Measurements from ENCODE around the gene CCNY.
A peak's percentile ranks its signal among the peaks of the same experiment; 100 is the strongest.

The CCNY gene

DNA sequence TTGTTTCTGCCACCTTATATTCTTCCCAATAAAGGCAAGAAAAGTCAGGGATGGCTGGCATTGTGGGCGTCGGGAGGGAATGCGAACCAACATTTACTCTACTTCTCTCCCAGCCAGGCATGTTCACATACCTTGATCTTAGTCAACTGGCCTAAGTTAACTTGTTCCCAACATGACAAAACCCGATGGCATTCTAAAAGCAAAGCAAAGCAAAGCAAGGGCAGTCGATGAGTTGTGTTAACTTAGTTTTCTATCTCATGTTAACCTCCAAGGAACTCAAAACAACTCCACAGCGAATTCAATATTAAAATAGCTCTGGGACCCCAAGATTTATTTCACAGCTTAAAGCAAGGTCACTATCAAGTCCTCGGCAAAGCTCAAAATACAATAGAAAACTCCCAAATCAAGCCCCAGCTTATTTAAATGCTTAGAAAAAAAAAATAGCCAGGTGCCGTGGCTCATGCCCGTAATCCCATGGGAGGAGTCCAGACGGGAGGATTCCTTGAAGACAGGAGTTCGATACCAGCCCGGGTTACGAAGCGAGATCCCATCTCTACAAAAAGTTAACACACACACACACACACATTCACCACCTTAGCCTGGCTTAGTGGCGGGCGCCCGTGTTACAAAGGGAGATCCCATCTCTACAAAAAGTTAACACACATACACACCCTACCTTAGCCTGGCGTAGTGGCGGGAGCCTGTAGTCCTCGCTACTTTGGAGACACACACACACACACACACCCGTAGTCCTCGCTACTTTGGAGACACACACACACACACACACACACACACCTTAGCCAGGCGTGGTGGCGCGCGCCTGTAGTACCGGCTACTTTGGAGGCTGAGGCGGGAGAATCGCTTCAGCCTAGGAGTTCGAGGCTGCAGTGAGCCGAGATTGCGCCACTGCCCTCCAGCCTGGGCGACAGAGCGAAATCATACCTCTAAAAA lies 901 bp upstream of the CCNY start:
- FAIRE-seq (peak; percentile 75), DNase-seq (ENCODE audit: insufficient read length) (no peak)
- TF ChIP-seq TAF1 (IDR thresholded peaks at IDR 0.05; ENCODE audit: borderline replicate concordance, low read depth, low read length), result no peak
- TF ChIP-seq POLR2AphosphoS5 (IDR thresholded peaks at IDR 0.05; ENCODE audit: low read depth, low read length), result no peak
- no peak for TF ChIP-seq POLR2A (IDR thresholded peaks at IDR 0.05; ENCODE audit: low read depth, low read length)

GRCh38 chr10:35336921-35337823 lies 863 bp downstream of the CCNY start:
- DNase-seq (ENCODE audit: insufficient read length) (no peak), FAIRE-seq (no peak)

DNA sequence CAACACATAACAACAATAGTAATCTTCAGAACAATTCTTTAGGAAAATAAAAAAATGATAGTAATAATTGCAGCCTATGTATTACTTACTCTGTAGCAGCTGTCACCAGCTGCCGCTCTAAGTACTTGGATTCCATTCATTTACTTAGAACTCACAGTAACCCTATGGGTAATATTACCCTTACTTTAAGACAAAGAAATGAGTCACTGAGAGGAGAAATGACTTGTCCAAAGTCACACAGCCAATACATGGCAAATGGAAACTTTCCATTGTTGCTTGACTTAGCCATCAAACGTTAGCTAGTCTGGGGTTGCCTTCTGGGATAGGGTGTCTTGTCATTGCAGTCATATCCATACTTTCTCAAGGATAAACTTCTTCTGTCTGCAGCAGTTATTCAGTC lies 3.6 kb downstream of the CCNY start:
- TF ChIP-seq POLR2A (IDR thresholded peaks at IDR 0.05; ENCODE audit: low read depth, low read length) (no peak), POLR2AphosphoS5 (IDR thresholded peaks at IDR 0.05; ENCODE audit: low read depth, low read length) (no peak), TAF1 (IDR thresholded peaks at IDR 0.05; ENCODE audit: borderline replicate concordance, low read depth, low read length) (no peak)
- DNase-seq (ENCODE audit: insufficient read length), result no peak
- peak; percentile 38 for FAIRE-seq

More at GRCh38 chr10:35336921-35337823, 863 bp downstream of the CCNY start:
- no peak for TF ChIP-seq POLR2AphosphoS5 (IDR thresholded peaks at IDR 0.05; ENCODE audit: low read depth, low read length)
- TF ChIP-seq POLR2A (IDR thresholded peaks at IDR 0.05; ENCODE audit: low read depth, low read length), result no peak
- no peak for TF ChIP-seq TAF1 (IDR thresholded peaks at IDR 0.05; ENCODE audit: borderline replicate concordance, low read depth, low read length)

DNA sequence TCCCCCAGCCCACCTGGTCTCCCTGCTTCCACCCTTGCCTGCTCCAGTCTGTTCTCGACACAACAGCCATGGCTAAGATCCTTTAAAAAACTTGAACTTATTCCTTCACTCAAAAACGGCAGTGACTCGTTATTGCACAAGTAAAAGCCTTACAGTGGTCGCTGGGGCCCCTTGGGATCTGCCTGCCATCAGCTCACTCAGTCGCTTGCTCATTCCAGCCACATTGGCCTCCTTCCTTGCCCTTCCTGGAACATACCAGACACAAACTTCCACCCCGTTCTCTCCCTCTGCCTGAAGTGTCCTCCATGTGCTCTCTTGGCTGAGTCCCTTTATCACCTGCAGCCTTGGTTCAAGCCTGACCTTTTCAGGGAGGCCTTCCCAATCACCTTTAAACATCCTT lies 4.7 kb downstream of the CCNY start:
- FAIRE-seq, result peak; percentile 76
- no peak for DNase-seq (ENCODE audit: insufficient read length)
- TF ChIP-seq POLR2A (IDR thresholded peaks at IDR 0.05; ENCODE audit: low read depth, low read length), result no peak
- no peak for TF ChIP-seq POLR2AphosphoS5 (IDR thresholded peaks at IDR 0.05; ENCODE audit: low read depth, low read length)
- TF ChIP-seq TAF1 (IDR thresholded peaks at IDR 0.05; ENCODE audit: borderline replicate concordance, low read depth, low read length), result no peak

DNA sequence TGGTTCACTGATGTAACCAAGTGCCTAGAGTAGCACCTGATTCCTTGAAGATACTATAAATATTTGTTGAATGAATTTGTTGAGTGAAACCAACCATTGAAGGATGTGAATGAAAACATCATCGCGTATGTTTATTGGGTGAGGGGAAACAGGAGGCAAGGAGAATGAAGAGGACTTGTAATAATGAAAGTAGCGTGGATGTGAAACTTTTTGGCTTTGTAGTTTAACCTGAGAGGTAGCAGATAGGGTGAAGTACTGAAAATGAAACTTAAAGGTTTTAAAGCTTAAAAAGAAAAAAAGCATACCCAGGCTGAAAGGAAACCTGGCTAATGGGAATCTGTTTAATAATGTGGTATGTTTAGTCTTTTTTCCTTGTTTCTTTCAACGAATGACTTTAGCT lies 5.2 kb downstream of the CCNY start:
- no peak for TF ChIP-seq POLR2AphosphoS5 (IDR thresholded peaks at IDR 0.05; ENCODE audit: low read depth, low read length)
- TF ChIP-seq POLR2A (IDR thresholded peaks at IDR 0.05; ENCODE audit: low read depth, low read length), result no peak
- no peak for TF ChIP-seq TAF1 (IDR thresholded peaks at IDR 0.05; ENCODE audit: borderline replicate concordance, low read depth, low read length)
- peak; percentile 84 for FAIRE-seq

DNA sequence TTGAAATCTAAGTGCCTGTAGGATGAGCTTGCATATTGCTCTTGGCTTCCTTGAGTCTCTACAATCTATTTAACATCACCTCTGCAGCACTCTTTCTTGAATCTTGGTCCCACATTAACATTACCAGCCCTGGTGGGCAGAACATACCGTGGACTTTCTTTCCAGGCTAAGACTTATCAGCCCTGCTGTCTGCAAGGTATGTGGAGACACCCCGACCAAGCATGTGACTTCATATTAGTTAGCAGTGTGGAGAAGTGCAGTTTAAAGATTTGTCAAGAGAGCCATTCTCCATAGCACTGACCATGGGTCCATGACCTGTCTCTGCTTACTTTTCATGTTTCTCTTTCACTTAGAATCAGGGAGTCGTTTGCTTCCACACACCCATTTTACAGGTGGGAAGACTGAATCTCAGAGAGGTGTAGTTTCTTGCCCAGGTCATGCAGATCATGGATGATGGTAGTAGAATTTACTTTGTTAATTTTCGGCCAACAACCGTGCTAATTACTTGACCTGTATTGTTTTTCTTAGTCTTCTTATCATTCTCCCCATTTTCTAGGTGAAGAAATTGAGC lies 6.0 kb downstream of the CCNY start:
- DNase-seq (ENCODE audit: insufficient read length) (no peak), FAIRE-seq (peak; percentile 76)
- TF ChIP-seq TAF1 (IDR thresholded peaks at IDR 0.05; ENCODE audit: borderline replicate concordance, low read depth, low read length) (no peak), POLR2A (IDR thresholded peaks at IDR 0.05; ENCODE audit: low read depth, low read length) (no peak), POLR2AphosphoS5 (IDR thresholded peaks at IDR 0.05; ENCODE audit: low read depth, low read length) (no peak)

More for the DNA sequence above, 5.2 kb downstream of the CCNY start:
- DNase-seq (ENCODE audit: insufficient read length), result peak; percentile 26

DNA sequence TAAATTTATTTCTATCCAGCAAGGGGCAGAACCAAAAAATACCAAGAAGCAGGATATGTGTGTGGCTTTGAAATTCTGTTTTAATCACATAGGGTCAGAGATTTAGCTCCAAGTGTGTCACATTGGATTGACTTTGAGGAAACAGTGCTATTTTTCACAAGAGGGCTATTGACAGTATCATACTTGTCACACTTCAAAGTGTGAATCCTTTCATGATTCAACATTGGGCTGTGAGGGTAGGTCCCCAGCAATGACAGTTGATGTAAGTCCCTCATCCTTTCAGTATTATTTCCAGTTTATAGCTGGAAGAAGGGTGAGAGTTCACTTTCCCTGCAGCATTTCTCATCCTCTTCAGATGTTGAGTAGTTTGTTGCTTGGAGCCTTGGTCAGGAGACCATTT lies 7.4 kb downstream of the CCNY start:
- DNase-seq (ENCODE audit: insufficient read length) (no peak), FAIRE-seq (no peak)
- TF ChIP-seq POLR2AphosphoS5 (IDR thresholded peaks at IDR 0.05; ENCODE audit: low read depth, low read length) (no peak), POLR2A (IDR thresholded peaks at IDR 0.05; ENCODE audit: low read depth, low read length) (no peak), TAF1 (IDR thresholded peaks at IDR 0.05; ENCODE audit: borderline replicate concordance, low read depth, low read length) (no peak)

- TF ChIP-seq POLR2AphosphoS5 (IDR thresholded peaks at IDR 0.05; ENCODE audit: low read depth, low read length) (no peak), TAF1 (IDR thresholded peaks at IDR 0.05; ENCODE audit: borderline replicate concordance, low read depth, low read length) (no peak), POLR2A (IDR thresholded peaks at IDR 0.05; ENCODE audit: low read depth, low read length) (no peak)
- FAIRE-seq, result no peak
- DNase-seq (ENCODE audit: insufficient read length), result no peak
These were observed 9.1 kb downstream of the CCNY start for GRCh38 chr10:35345383-35345742.

- DNase-seq (ENCODE audit: insufficient read length), result no peak
- TF ChIP-seq POLR2AphosphoS5 (IDR thresholded peaks at IDR 0.05; ENCODE audit: low read depth, low read length) (no peak), POLR2A (IDR thresholded peaks at IDR 0.05; ENCODE audit: low read depth, low read length) (no peak), TAF1 (IDR thresholded peaks at IDR 0.05; ENCODE audit: borderline replicate concordance, low read depth, low read length) (no peak)
- FAIRE-seq, result no peak
These were observed 9.9 kb downstream of the CCNY start for GRCh38 chr10:35346248-35346647.

DNA sequence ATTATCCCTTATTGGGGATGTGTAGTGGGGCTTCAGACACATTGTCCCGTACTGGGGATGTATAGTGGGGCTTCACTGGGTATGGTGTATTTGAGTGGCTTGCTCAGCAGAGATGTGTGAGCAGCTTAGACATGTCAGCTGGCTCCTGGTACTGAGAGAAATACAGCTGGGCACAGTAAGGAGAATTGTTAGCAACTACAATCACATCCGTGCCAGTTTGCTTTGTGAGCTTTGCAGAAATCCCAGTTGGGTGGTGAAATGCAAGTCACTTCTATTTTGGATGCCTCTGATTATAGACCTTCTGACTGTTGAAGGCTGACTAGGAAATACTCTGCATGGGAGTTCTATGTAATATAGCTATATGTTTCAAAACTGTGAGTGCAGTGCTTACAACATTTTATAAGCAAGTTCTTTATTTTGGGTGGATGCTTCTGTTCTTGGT lies 10.8 kb downstream of the CCNY start:
- no peak for FAIRE-seq
- DNase-seq (ENCODE audit: insufficient read length), result no peak
- no peak for TF ChIP-seq POLR2A (IDR thresholded peaks at IDR 0.05; ENCODE audit: low read depth, low read length)
- TF ChIP-seq TAF1 (IDR thresholded peaks at IDR 0.05; ENCODE audit: borderline replicate concordance, low read depth, low read length), result no peak
- TF ChIP-seq POLR2AphosphoS5 (IDR thresholded peaks at IDR 0.05; ENCODE audit: low read depth, low read length), result no peak
